Kidney glomerular epithelial cell (primary cell): ENCODE data around the gene ARHGAP18.

ENCODE experiments used
- DNase-seq: peaks from one replicate; lab custom pipeline; 2025; lab: John Stamatoyannopoulos, UW

ARHGAP18 gene

GRCh38 chr6:129691709-129692108 is 18.3 kb downstream of the ARHGAP18 start:
- no peak for DNase-seq

- no peak for DNase-seq
Measured at GRCh38 chr6:129691043-129691640, 18.8 kb downstream of the ARHGAP18 start.

- no peak for DNase-seq
Measured at GRCh38 chr6:129686941-129687627, 22.9 kb downstream of the ARHGAP18 start.

GRCh38 chr6:129685662-129686031 is 24.3 kb downstream of the ARHGAP18 start:
- DNase-seq: no peak

- no peak for DNase-seq
Measured at GRCh38 chr6:129684903-129685661, 24.9 kb downstream of the ARHGAP18 start.

- no peak for DNase-seq
Measured at GRCh38 chr6:129684323-129684884, 25.6 kb downstream of the ARHGAP18 start.

- DNase-seq: peak; percentile 100
Measured at GRCh38 chr6:129683601-129684322, 26.2 kb downstream of the ARHGAP18 start.

- DNase-seq: no peak
Measured at GRCh38 chr6:129681913-129682205, 28.1 kb downstream of the ARHGAP18 start.

GRCh38 chr6:129680633-129681032 is 29.3 kb downstream of the ARHGAP18 start:
- no peak for DNase-seq

- DNase-seq: no peak
Measured at GRCh38 chr6:129679758-129680157, 30.2 kb downstream of the ARHGAP18 start.

GRCh38 chr6:129679275-129679674 is 30.7 kb downstream of the ARHGAP18 start:
- no peak for DNase-seq

GRCh38 chr6:129678463-129678862 is 31.5 kb downstream of the ARHGAP18 start:
- no peak for DNase-seq

- no peak for DNase-seq
Measured at GRCh38 chr6:129677620-129678325, 32.2 kb downstream of the ARHGAP18 start.

- no peak for DNase-seq
Measured at GRCh38 chr6:129675669-129676472, 34.1 kb downstream of the ARHGAP18 start.

GRCh38 chr6:129673748-129674147 is 36.2 kb downstream of the ARHGAP18 start:
- no peak for DNase-seq

- peak; percentile 78 for DNase-seq
Measured at GRCh38 chr6:129672881-129673631, 36.9 kb downstream of the ARHGAP18 start.

- no peak for DNase-seq
Measured at GRCh38 chr6:129672341-129672682, 37.7 kb downstream of the ARHGAP18 start.

- no peak for DNase-seq
Measured at GRCh38 chr6:129671442-129672340, 38.3 kb downstream of the ARHGAP18 start.

GRCh38 chr6:129670634-129671033 is 39.3 kb downstream of the ARHGAP18 start:
- DNase-seq: no peak
